ENCODE results near the gene HSPA4.
"Not testable (repeated sequence)": the region's sequence is repeated elsewhere in the genome, so short reads cannot be mapped to it uniquely, and the experiment has no call there.

Gene HSPA4

DNA sequence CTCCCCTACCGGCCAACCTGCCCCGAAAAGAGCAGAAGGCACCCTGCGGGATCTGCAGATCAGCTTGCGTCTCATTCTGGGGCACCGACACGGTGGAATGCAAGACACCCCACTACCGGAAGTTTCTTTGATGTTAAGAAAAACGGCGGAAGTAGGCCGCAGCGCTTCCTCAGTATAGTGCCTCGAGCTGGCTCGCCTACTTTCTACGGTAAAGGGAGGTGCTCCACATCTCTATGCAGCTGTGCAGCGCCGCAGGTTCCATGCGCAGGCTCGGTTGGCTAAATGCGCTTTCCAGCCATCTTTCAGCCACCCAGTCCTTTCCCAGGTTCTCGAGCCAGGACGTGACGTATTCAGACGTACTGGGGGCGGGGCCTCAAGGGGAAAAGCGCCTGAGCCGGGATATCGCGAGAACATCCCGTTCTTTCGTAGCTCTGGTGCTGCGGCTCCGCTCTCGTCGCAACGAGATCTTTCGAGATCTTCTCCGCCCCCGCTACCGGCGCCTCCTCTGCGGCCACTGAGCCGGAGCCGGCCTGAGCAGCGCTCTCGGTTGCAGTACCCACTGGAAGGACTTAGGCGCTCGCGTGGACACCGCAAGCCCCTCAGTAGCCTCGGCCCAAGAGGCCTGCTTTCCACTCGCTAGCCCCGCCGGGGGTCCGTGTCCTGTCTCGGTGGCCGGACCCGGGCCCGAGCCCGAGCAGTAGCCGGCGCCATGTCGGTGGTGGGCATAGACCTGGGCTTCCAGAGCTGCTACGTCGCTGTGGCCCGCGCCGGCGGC is at the start of gene HSPA4:
Gene HSPA4 (plus strand): TSS at position 472 of the 775 bp plus-strand sequence. CDS start 238 bp downstream, at position 710.
- DNase-seq = peak; percentile 91

DNA sequence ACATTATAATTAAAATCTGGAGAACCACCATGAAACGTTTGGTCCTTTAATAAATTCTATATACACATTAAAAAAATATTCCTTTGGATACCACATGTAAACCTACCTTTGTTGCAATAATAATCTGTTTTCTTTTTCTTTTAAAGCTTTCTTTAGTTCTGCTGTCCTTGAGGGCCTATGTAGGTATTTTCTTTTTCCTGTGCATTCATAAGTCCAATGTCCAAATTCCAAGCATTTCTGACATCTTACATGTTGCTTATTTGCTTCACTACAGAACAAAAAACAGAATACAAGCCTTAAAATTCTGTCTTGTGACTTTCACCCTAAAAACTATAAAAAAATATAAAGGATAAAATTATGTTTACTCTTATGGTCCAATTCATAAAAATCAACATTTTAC is 45.2 kb upstream of the HSPA4 start:
- no peak for DNase-seq

DNA sequence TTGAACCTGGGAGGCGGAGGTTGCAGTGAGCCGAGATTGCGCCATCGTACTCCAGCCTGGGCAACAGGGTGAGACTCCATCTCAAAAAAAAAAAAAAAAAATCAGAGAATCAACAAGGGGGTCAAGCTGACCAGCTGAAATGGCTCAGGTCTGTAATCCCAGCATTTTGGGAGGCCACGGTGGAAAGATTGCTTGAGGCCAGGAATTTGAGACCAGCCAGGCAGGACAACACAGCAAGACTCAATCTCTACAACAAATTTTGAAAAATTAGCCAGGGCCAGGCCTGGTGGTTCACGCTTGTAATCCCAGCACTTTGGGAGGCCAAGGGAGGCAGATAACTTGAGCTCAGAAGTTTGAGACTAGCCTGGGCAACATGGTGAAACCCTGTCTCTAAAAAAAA is 43.4 kb upstream of the HSPA4 start:
- not testable (repeated sequence) for DNase-seq

DNA sequence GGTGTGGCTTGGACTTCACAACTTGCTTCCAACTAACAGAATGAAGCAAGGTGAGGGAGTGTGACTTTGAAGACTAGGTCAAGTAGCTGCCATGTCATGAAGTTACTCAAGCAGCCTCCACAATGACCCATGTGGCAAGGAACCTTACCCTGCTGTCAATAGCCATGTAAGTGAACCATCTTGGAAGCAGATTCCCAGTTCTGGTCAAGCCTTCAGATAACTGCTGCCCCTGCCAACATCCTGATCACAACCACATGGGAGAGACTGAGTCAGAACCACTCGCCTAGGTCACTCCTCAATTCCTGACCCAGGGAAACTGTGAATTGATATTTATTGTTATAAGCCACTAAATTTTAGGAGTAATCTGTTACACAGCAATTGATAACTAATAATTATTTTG is 36.3 kb upstream of the HSPA4 start:
- DNase-seq = no peak

DNA sequence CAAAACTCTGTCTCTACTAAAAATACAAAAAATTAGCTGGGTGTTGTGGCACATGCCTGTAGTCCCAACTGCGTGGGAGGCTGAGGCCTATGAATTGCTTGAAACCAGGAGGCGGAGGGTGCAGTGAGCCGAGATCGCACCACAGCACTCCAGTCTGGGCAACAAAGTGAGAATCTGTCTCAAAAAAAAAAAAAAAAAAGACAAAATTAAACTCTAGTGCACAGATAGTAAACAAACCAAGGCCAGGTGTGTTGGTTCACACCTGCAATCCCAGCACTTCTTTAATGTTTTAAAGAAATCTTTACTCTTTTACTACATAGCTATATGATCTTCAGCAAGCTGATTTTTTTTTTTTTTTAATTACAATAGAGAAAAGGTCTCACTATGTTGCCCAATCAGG is 33.8 kb upstream of the HSPA4 start:
- DNase-seq = no peak

DNA sequence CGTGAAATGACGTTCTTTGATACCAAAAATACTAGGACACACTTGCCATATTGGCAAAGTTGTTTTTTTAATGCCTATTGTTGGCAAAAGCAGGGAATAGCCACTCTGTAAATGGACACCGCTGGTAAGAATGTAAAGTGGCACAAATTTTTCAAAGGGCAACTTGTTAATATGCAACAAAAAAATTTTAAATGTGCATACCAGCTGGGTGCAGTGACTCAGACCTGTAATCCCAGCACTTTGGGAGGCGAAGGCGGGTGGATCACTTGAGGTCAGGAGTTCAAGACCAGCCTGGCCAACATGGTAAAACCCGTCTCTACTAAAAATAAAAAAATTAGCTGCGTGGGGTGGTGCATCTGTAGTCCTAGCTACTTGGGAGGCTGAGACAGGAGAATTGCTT is 32.3 kb upstream of the HSPA4 start:
- not testable (repeated sequence) for DNase-seq

DNA sequence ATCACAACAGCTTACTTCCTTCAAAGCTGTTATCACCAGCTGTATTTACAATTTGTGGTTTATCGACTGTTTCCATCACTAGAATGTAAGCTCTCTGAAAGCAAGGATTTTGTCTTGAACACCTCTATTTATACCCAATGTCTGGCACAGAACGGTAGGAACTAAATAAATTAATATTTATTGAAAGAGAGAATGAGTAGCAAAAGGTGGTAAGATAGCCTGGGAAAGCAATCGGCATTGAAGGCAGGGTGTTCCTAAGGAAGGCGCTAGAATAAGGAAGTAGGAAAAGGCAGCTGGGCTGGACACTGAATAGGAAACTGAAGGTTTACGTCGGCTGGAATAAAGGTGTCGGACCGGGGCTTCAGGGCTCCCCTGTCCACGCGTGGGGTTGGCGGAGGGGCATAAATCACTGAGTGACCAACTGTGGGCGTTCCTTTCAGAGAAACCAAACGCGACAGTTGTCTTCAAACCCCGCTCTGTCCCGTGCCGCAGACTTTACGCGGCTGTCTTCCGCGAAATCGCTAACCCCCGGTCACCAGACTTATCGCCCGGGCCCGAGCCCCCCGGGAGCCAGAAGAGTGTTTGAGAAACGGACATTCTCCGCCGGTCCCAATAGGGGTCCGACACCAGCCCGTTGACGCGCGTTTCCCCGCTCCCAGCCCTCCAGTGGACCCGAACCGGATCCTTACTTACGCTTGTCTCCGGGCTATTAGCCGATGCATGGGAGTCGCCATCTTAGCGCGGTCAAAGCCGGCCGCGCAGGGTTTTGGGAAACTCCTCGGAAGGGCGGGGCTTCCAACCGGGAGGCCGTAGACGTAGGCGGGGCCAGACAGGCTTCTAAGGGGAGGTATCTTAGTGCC is 25.8 kb upstream of the HSPA4 start, which contains the start of gene ZCCHC10:
Gene ZCCHC10 (minus strand): TSS at position 746 of the 860 bp plus-strand sequence. CDS start 12 bp downstream, at position 734.
- DNase-seq = peak; percentile 80

DNA sequence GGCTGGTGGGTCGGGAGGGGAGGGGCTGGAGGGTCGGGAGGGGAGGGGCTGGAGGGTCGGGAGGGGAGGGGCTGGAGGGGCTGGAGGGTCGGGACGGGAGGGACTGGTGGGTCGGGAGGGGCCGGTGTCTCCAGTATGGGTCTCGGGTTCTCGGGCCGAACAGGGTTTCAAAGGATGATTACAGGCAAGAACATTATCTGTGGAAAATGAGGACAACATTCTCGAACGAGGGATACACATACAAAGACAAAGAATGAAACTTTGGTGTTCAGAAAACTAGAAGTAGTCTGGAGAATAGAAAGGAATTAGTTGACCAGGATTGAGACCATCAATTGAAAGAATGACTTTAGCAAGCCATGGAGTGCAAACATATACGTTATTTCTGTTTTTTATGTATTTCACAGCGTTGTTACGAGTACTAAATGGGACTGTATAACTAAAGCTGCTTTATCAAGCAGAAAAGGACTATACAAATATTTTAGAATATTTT is 25.1 kb upstream of the HSPA4 start:
- no peak for DNase-seq

DNA sequence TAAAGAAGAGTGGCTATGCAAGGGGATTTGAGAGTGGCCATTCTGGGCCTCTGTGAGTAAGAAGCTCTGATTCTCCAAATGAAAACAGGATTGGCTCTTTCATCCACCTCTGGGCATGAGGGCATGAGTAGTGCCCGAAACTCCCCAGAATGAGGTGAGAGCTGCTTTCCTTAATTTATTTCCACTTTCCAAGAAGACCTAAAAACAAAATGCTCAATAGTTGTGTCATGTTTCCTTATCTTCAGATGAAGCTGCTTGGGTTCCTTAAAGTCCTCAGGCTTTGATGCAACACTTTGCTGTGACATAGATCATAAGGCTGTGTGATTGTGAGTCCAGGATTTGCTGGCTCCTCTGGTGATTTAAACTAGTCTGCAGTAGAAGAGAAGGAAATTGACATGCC is 22.4 kb upstream of the HSPA4 start:
- DNase-seq = no peak

DNA sequence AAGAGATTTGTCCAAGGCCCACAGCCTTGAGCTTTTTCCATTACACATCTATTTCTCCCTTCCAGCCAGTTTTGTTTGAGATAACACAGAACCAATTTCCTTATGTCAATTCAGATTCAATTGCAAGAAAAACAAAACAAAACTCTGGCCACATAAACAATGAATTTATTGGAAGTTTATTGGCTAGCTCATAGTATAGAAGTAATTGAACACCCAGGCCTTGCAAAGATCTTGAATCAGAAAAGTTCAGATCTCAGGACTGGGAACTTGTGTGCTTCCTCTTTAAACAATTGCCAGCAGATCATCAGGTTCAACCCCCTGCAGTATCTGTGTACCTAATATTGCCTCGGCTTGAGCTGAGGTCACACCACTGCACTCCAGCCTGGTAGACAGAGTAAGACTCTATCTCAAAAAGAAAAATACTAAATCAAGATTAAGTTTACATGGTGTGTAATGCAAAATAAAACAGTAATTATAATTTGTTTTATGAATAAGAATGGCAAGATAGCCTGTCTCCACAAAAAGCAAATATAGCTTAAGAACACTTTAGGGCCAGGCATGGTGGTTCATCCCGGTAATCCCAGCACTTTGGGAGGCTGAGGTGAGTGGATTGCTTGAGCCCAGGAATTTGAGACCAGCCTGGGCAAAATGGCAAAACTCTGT is 21.3 kb upstream of the HSPA4 start:
- DNase-seq = no peak

DNA sequence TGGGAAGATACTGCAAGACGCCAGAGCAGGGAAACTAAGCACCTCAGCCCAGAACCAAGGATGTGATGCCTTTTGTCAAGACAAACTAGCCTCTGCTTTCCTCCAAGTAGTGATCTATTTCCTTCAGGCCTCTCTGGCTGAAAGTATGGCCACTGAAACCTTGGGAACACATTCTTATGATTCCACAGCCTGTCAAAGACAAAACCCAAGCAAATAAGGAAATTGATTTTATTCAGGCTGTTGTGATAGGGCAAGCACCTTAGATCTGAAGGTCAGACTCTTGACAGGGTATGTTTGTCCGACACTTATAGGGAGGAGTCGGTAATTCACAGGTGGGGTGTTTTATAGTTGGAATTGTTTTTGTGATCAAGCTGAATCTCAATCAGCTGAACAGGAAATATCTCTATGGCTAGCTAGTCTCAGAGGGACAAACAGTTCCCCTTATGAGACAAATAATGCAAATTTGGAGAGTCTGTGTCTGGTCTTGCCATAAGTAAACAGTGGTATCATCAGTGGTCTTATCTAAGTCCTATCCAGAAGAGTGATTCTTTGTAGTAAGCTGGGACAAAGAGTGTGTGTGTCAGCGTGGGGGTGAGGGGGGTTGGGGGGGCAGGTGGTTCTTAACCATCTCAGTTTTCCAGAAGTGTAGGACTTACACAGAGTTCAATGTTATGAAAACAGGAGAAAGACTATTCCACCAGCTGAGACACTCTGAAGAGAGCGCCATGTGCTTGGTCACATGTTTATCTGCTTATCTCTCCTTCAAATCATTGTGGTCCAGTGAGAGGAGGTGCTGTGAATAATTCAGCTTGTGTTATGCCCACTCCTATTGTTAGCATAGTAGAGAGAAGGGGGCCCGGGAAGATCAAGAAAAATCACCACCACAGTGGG is 18.7 kb upstream of the HSPA4 start:
- DNase-seq = no peak

DNA sequence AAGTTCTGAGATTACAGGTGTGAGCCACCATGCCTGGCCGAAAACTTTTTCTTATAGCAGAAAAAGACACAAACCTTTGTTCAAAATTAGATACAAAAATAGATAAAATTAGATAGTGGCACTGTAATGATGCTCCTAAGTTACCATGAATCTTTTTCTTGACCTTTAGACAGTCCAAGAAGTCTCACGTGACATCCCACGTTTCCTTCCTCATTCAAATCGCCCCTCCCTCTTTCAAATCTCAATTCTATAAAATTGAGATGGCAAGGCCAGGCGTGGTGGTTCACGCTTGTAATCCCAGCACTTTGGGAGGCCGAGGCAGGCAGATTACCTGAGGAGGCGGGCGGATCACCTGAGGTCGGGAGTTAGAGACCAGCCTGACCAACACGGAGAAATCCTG is 17.7 kb upstream of the HSPA4 start:
- no peak for DNase-seq

DNA sequence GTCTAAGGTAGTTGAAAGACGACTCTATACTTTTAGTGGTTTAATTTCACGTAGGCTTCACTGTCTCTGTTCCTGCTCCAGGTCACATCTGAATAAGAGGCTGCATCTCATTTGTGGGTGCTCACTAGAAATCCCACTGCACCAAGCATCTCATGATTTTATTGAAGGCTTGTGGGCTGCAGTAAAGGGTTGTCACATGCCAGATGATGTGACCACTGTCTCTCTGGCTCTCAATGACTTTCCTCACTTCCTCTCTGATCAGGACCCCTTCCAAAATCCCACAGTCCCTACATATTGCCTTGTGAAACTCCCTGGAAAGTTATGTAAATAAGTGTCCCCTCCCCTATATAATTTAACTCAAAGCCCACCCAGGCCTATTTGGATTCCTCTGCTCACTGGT is 16.6 kb upstream of the HSPA4 start:
- DNase-seq = no peak

DNA sequence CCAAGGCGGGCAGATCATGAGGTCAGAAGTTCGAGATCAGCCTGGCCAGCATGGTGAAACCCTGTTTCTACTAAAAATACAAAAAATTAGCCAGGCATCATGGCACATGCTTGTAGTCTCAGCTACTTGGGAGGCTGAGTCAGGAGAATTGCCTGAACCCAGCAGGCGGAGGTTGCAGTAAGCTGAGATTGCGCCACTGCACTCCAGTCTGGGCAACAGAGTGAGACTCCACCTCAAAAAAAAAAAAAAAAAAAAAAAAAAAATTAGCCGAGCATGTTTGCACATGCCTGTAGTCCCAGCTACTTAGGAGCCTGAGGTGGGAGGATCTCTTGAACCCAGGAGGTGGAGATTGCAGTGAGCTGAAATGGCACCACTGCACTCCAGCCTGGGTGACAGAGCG is 15.1 kb upstream of the HSPA4 start:
- not testable (repeated sequence) for DNase-seq

DNA sequence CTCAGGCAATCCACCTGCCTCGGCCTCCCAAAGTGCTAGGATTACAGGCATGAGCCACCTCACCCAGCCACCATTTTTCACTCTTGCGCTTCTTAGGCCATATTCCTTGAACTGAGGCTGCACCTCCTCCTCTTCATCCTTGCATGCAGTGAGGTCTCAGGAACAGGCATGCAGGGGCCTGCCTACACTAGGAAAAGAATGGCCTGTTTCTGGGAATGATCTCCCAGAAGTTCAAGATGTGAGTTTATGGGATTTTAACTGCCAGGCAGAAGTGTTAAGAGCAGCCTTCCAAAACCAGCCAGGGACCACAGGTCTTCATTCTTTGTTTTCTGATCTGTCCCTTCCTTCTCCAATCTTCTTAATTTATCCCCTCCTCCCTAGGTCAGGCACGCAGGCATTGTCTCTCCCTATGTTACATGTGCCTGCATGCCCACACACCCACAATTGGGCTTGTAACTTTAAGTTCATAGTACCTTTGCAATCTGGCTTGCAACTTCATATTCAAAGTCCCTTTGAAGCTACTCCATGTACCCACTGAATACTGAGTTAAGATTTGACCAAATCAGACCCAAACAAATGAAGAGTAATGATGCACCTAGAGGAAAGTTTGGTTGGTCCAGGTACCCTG is 10.5 kb upstream of the HSPA4 start:
- no peak for DNase-seq

DNA sequence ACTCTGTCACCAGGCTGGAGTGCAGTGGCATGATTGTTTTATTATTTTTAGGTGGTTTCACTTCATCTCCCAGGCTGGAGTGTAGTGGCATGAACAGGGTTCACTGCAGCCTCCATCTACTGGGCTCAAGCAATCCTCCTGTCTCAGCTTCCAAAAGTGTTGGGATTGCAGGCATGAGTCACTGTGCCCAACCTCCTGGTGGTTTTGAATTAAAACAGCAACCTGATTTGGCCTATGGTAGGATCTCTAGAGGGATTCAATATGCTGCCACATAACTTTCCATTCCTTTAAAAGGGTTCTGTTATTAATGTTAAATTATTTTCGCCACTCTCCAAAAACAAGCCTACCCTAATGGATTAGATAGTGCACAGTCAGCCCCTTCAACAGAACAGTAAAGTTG is 9.9 kb upstream of the HSPA4 start:
- no peak for DNase-seq

DNA sequence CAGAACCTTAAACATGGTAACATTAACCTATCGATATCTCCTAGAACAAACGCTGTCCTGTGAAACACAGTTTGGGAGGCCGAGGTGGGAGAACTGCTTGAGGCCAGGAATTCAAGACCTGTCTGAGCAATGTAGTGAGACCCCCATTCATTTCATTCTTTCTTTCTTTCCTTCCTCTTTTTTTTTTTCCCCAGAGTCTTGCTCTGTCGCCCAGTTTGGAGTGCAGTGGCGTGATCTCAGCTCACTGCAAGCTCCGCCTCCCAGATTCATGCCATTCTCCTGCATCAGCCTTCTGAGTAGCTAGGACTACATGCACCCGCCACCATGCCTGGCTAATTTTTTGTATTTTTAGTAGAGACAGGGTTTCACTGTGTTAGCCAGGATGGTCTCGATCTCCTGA is 5.3 kb upstream of the HSPA4 start:
- DNase-seq = not testable (repeated sequence)

DNA sequence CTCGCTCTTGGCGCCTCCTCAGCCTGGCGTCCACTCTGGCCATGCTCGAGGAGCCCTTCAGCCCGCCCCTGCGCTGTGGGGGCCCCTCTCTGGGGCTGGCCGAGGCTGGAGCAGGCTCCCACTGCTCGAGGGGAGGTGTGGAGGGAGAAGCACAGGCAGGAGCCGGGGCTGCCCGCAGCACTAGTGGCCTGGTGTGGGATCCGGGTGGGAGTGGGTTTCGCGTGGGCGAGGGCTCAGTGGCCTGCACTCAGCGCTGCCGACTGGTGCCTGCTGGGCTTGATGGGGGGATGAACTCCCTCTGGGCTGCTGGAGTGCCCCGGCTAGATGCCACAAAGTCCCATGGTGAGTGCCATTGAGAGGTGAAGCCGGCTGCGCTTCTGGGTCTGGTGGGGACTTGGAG is 4.4 kb upstream of the HSPA4 start:
- DNase-seq = no peak

DNA sequence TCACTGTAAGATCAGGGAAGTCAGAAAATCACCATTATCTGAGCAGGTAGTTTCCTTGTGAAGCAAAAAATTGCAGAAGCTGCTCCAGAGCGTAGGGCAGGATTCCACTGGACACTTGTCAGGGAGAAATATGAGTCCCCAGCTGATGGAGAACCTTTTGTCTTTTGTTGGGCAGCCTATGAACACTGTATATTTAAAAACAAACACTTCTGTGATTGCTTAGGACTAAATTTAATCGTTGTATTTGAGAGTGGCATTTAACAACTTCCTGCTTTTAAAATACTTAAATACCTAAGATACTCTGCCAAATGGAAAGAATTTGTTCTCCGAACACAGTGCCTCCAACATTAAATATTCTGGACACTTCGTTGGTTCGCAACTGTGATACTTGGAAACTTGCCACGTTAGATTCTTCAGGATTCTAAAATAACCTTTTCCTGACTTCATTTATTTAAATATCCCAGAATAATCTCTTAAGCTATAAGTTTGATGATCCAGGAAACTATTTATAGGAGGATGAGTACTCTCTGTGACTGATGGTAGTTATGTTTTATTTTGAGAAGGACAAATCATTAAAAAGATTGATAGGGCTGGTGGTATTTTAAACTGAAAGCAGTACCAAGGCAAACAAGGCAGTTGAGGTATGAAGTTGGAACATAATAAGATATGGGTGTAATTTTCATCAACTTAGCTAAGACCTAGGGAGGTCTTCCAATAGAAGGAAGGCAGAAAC is 2.7 kb upstream of the HSPA4 start:
- DNase-seq = no peak

DNA sequence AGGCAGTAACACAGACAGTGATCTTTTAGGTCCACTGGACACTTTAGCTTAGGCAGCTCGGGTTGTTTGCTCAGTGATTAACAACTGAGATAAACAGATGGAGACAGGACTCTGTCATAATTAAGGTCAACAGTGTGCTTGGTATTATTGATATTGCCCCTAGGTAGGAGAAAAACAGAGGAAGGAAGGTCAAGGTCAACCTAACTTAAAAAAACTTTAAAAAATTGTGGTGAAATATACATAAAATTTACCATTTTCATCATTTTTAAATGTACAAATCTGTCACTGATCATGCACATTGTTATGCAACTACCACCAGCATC is 2.1 kb upstream of the HSPA4 start:
- DNase-seq = no peak

DNA sequence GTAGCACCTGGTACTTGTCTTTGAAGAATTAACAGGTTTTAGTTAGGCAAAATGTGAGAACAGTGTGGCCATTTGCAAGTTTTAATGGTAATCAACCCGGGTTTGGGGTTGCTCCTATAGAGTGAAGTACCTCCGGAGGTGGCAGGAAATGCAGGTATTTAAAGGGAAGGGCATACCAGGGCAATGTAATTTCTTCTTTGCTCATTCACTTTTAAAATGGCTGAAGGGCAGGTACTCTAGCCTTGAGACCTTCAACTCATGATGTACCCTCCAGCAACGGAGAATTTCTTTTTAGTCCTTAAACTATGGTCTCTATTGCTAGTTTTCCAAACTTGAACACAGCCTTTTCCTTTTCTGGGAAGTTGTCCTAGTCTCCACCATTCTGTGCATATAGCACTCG is 1.3 kb upstream of the HSPA4 start:
- DNase-seq = no peak

Data from NCI-H2227 treated with DMSO at 0.1 percent for 48 hours (cell line).